ENCODE data around the gene RSPH10B2.
"Not testable (repeated sequence)": the region's sequence is repeated elsewhere in the genome, so short reads cannot be mapped to it uniquely, and the experiment has no call there.

Gene RSPH10B2

GRCh38 chr7:6843654-6844053 lies 89.8 kb downstream of the RSPH10B2 start:
- DNase-seq: not testable (repeated sequence)

- not testable (repeated sequence) for DNase-seq
Observed at GRCh38 chr7:6845971-6846449, 92.1 kb downstream of the RSPH10B2 start.

GRCh38 chr7:6847751-6848150 lies 93.8 kb downstream of the RSPH10B2 start:
- DNase-seq: not testable (repeated sequence)

Data from activated CD4-positive, alpha-beta T cell treated with anti-CD3 and anti-CD28 coated beads for 4 hours (primary cell).